ENCODE results near the gene RNH1. TPM values are rescaled to one million over a fixed set of nuclear protein-coding genes. Genes with fewer than 3 reads are reported as not detected.

The RNH1 gene
- total RNA-seq, 1 experiment from 2014 or later: 103 TPM

- DNase-seq: no peak
- Mint-ChIP-seq H3K4me3 (ENCODE audit: low read depth, unreplicated experiment) (no peak overlapping the region), H3K4me1 (ENCODE audit: low read depth, unreplicated experiment) (no peaks in the 10 kb centered on the region), H3K36me3 (ENCODE audit: insufficient read depth, unreplicated experiment) (peaks cover 9% of the 10 kb centered on the region), H3K9me3 (ENCODE audit: low read depth, unreplicated experiment) (no peaks in the 10 kb centered on the region), H3K27ac (ENCODE audit: unreplicated experiment) (no peak overlapping the region), H3K27me3 (ENCODE audit: unreplicated experiment) (no peaks in the 10 kb centered on the region)
- BruUV-seq (replicated peaks): no TSS peak
- intact Hi-C loops (cut with micrococcal nuclease; ENCODE audit: unreplicated experiment): no loop called here
- CTCF ChIA-PET: interaction anchor here (0.5 kb wide), 2 partner anchors 8 to 11 kb away, joined by 3 to 7 read pairs; no protein-coding TSS in a partner anchor
- no peak for TF ChIP-seq CTCF (IDR thresholded peaks at IDR 0.05; ENCODE audit: unreplicated experiment)
Measured at GRCh38 chr11:460331-461199, 46.5 kb downstream of the RNH1 start.

- no peak for TF ChIP-seq CTCF (IDR thresholded peaks at IDR 0.05; ENCODE audit: unreplicated experiment)
- Mint-ChIP-seq H3K4me3 (ENCODE audit: low read depth, unreplicated experiment) (no peak overlapping the region), H3K27me3 (ENCODE audit: unreplicated experiment) (no peaks in the 10 kb centered on the region), H3K36me3 (ENCODE audit: insufficient read depth, unreplicated experiment) (peaks cover 9% of the 10 kb centered on the region), H3K27ac (ENCODE audit: unreplicated experiment) (no peak overlapping the region), H3K4me1 (ENCODE audit: low read depth, unreplicated experiment) (no peaks in the 10 kb centered on the region), H3K9me3 (ENCODE audit: low read depth, unreplicated experiment) (no peaks in the 10 kb centered on the region)
- no peak for DNase-seq
- CTCF ChIA-PET: interaction anchor here (0.5 kb wide), 1 partner anchor 9 kb away, joined by 3 read pairs; no protein-coding TSS in a partner anchor
- no TSS peak for BruUV-seq (replicated peaks)
- intact Hi-C loops (cut with micrococcal nuclease; ENCODE audit: unreplicated experiment): no loop called here
Measured at GRCh38 chr11:459511-460220, 47.4 kb downstream of the RNH1 start.

GRCh38 chr11:457111-457760 is 49.8 kb downstream of the RNH1 start:
- no peak for TF ChIP-seq CTCF (IDR thresholded peaks at IDR 0.05; ENCODE audit: unreplicated experiment)
- no peak overlapping the region for H3K4me3 Mint-ChIP-seq (ENCODE audit: low read depth, unreplicated experiment)
- intact Hi-C loops (cut with micrococcal nuclease; ENCODE audit: unreplicated experiment): no loop called here
- H3K9me3 Mint-ChIP-seq (ENCODE audit: low read depth, unreplicated experiment): no peaks in the 10 kb centered on the region
- BruUV-seq (replicated peaks): no TSS peak
- CTCF ChIA-PET: interaction anchor here (0.6 kb wide), 1 partner anchor 539 kb away, joined by 5 read pairs; no protein-coding TSS in a partner anchor
- no peaks in the 10 kb centered on the region for H3K27me3 Mint-ChIP-seq (ENCODE audit: unreplicated experiment)
- no peaks in the 10 kb centered on the region for H3K4me1 Mint-ChIP-seq (ENCODE audit: low read depth, unreplicated experiment)
- no peak for DNase-seq
- peaks cover 5% of the 10 kb centered on the region for H3K36me3 Mint-ChIP-seq (ENCODE audit: insufficient read depth, unreplicated experiment)
- no peak overlapping the region for H3K27ac Mint-ChIP-seq (ENCODE audit: unreplicated experiment)

GRCh38 chr11:456533-456932 is 50.5 kb downstream of the RNH1 start:
- Mint-ChIP-seq H3K27ac (ENCODE audit: unreplicated experiment) (no peak overlapping the region), H3K4me3 (ENCODE audit: low read depth, unreplicated experiment) (no peak overlapping the region), H3K27me3 (ENCODE audit: unreplicated experiment) (no peaks in the 10 kb centered on the region), H3K36me3 (ENCODE audit: insufficient read depth, unreplicated experiment) (peaks cover 7% of the 10 kb centered on the region), H3K9me3 (ENCODE audit: low read depth, unreplicated experiment) (no peaks in the 10 kb centered on the region), H3K4me1 (ENCODE audit: low read depth, unreplicated experiment) (peaks cover 4% of the 10 kb centered on the region)
- no peak for DNase-seq
- TF ChIP-seq CTCF (IDR thresholded peaks at IDR 0.05; ENCODE audit: unreplicated experiment): no peak
- BruUV-seq (replicated peaks): no TSS peak
- CTCF ChIA-PET: interaction anchor here (0.6 to 0.7 kb wide), 2 partner anchors 8 to 539 kb away, joined by 3 to 5 read pairs; no protein-coding TSS in a partner anchor
- intact Hi-C loops (cut with micrococcal nuclease; ENCODE audit: unreplicated experiment): no loop called here
